Measurements from ENCODE around the gene AGMO. TPM values are rescaled to one million over a fixed set of nuclear protein-coding genes. Genes with fewer than 3 reads are reported as not detected.

Gene AGMO
- total RNA-seq, 4 donors from 2014 or later = 0.17 to 0.83 (median 0.45) TPM; not detected in 1

GRCh38 chr7:15396210-15397158 is 165.3 kb downstream of the AGMO start:
- no peak overlapping the region for H3K27ac ChIP-seq (replicated peaks in 1 of 4)
- H3K9me3 ChIP-seq = no peaks in the 10 kb centered on the region
- TF ChIP-seq POLR2AphosphoS5 (IDR thresholded peaks at IDR 0.05) = no peak
- no peak for TF ChIP-seq CTCF (IDR thresholded peaks at IDR 0.05)
- TF ChIP-seq POLR2A (IDR thresholded peaks at IDR 0.05; ENCODE audit: low read depth) = no peak
- no peak for TF ChIP-seq EP300 (IDR thresholded peaks at IDR 0.05)
- no peaks in the 10 kb centered on the region for H3K27me3 ChIP-seq
- H3K36me3 ChIP-seq = no peaks in the 10 kb centered on the region
- DNase-seq (ENCODE audit: extremely low spot score) = no peak
- H3K4me3 ChIP-seq = no peak overlapping the region
- H3K4me1 ChIP-seq = no peaks in the 10 kb centered on the region
- 92% methylated on average over 24 of the region's 24 CpGs for WGBS
- intact Hi-C loops (cut with DNase I) = no loop called here

GRCh38 chr7:15389073-15389472 is 172.7 kb downstream of the AGMO start:
- WGBS = 89% methylated on average over 1 of the region's 1 CpG

GRCh38 chr7:15378494-15379145 is 183.2 kb downstream of the AGMO start:
- DNase-seq (ENCODE audit: extremely low spot score) = no peak
- TF ChIP-seq CTCF (IDR thresholded peaks at IDR 0.05) (no peak), POLR2AphosphoS5 (IDR thresholded peaks at IDR 0.05) (no peak), EP300 (IDR thresholded peaks at IDR 0.05) (no peak), POLR2A (IDR thresholded peaks at IDR 0.05; ENCODE audit: low read depth) (no peak)
- WGBS = 96% methylated on average over 2 of the region's 2 CpGs
- H3K4me3 ChIP-seq = no peak overlapping the region
- H3K27ac ChIP-seq (replicated peaks in 1 of 4) = no peak overlapping the region
- H3K9me3 ChIP-seq = peaks cover 0 to 7% (median 0%) of the 10 kb centered on the region in 4 donors
- no peaks in the 10 kb centered on the region for H3K4me1 ChIP-seq
- H3K36me3 ChIP-seq = no peaks in the 10 kb centered on the region
- no peaks in the 10 kb centered on the region for H3K27me3 ChIP-seq
- intact Hi-C loops (cut with DNase I) = no loop called here

More at GRCh38 chr7:15389073-15389472, 172.7 kb downstream of the AGMO start:
- H3K9me3 ChIP-seq = no peaks in the 10 kb centered on the region
- intact Hi-C loops (cut with DNase I) = no loop called here
- H3K4me3 ChIP-seq = no peak overlapping the region
- H3K27ac ChIP-seq (replicated peaks in 1 of 4) = no peak overlapping the region
- no peaks in the 10 kb centered on the region for H3K4me1 ChIP-seq
- H3K36me3 ChIP-seq = no peaks in the 10 kb centered on the region
- TF ChIP-seq CTCF (IDR thresholded peaks at IDR 0.05) (no peak), POLR2AphosphoS5 (IDR thresholded peaks at IDR 0.05) (no peak), EP300 (IDR thresholded peaks at IDR 0.05) (no peak), POLR2A (IDR thresholded peaks at IDR 0.05; ENCODE audit: low read depth) (no peak)
- H3K27me3 ChIP-seq = no peaks in the 10 kb centered on the region
- DNase-seq (ENCODE audit: extremely low spot score) = no peak

- intact Hi-C loops (cut with DNase I) = no loop called here
- Histone ChIP-seq H3K4me1 (no peaks in the 10 kb centered on the region), H3K27ac (replicated peaks in 1 of 4) (no peak overlapping the region), H3K36me3 (no peaks in the 10 kb centered on the region), H3K4me3 (no peak overlapping the region), H3K27me3 (no peaks in the 10 kb centered on the region), H3K9me3 (peaks cover 0 to 7% (median 0%) of the 10 kb centered on the region in 4 donors)
- TF ChIP-seq CTCF (IDR thresholded peaks at IDR 0.05) (no peak), POLR2AphosphoS5 (IDR thresholded peaks at IDR 0.05) (no peak), EP300 (IDR thresholded peaks at IDR 0.05) (no peak), POLR2A (IDR thresholded peaks at IDR 0.05; ENCODE audit: low read depth) (no peak)
- no peak for DNase-seq (ENCODE audit: extremely low spot score)
- 73% methylated on average over 2 of the region's 2 CpGs for WGBS
Measured at GRCh38 chr7:15376600-15376999, 185.2 kb downstream of the AGMO start.
